Measurements from ENCODE around the gene ADRA1B. TPM values are rescaled to one million over a fixed set of nuclear protein-coding genes. Genes with fewer than 3 reads are reported as not detected.

The ADRA1B gene
- total and polyA plus RNA-seq, 2 of the 8 experiments (the other 6 are each of a cell fraction or from before 2014, with no cell fraction given): not detected

GRCh38 chr5:159873680-159874079, 42.6 kb upstream of the ADRA1B start:
- ChIA-PET CTCF (ENCODE audit: partially characterized antibody) (interaction anchor here (0.6 to 1.1 kb wide), 2 partner anchors 35 to 55 kb away, joined by 3 to 4 read pairs; no protein-coding TSS in a partner anchor), POLR2A (ENCODE audit: partially characterized antibody) (no interaction called here)
- WGBS, 2 experiments (ENCODE audit: extremely low coverage in 1 of 2, insufficient coverage in 1 of 2, insufficient read length in 1 of 2, insufficient replicate concordance in 2 of 2, low coverage in 1 of 2, low lambda C conversion rate in 2 of 2, missing lambda C conversion rate in 1 of 2): 82% methylated on average over 2 of the region's 2 CpGs; no CpG with 5 or more reads in 1 of the 2 experiments
- Histone ChIP-seq H2BK12ac (ENCODE audit: low read depth, low read length) (no peak overlapping the region), H2BK20ac (ENCODE audit: low read length) (no peak overlapping the region), H2BK15ac (ENCODE audit: low read length) (no peak overlapping the region), H2AFZ (ENCODE audit: low read length) (no peak overlapping the region), H3K4me2 (ENCODE audit: insufficient read depth in 1 of 2, low read depth in 2 of 2, low read length in 2 of 2) (no peak overlapping the region), H3K4ac (replicated peaks; ENCODE audit: insufficient read length, low read depth, low read length) (no peak overlapping the region), H3K36me3 (ENCODE audit: control insufficient read depth in 2 of 4, insufficient read depth in 4 of 4, low read length in 3 of 4) (no peaks in the 10 kb centered on the region), H3K56ac (replicated peaks; ENCODE audit: insufficient read length, low read depth, low read length) (no peak overlapping the region), H2BK5ac (ENCODE audit: low read depth, low read length) (no peak overlapping the region), H3K14ac (ENCODE audit: insufficient read length) (no peak overlapping the region), H3K79me2 (ENCODE audit: control insufficient read depth in 1 of 2, insufficient read depth in 2 of 2, low read length in 2 of 2) (no peaks in the 10 kb centered on the region), H2AK5ac (ENCODE audit: low read depth, low read length) (no peak overlapping the region), H4K5ac (ENCODE audit: insufficient read length, low read depth, low read length) (no peak overlapping the region), H4K8ac (ENCODE audit: extremely low read depth, insufficient read depth, low read length) (no peak overlapping the region), H3K79me1 (ENCODE audit: low read depth, low read length) (no peaks in the 10 kb centered on the region), H3K23ac (ENCODE audit: insufficient read length) (no peak overlapping the region), H3K9me3 (ENCODE audit: insufficient read depth in 2 of 2, low read depth in 1 of 2, low read length in 1 of 2) (no peaks in the 10 kb centered on the region), H2BK120ac (replicated peaks; ENCODE audit: low read depth, low read length) (no peak overlapping the region), H3K9ac (replicated peaks in 1 of 4; ENCODE audit: extremely low read depth in 1 of 4, low read depth in 3 of 4, low read length in 3 of 4) (no peak overlapping the region), H4K20me1 (replicated peaks in 1 of 2; ENCODE audit: control insufficient read depth in 1 of 2, insufficient read depth in 2 of 2, low read length in 2 of 2) (no peaks in the 10 kb centered on the region), H3K4me1 (replicated peaks in 1 of 4; ENCODE audit: control insufficient read depth in 3 of 4, insufficient read depth in 4 of 4, low read length in 3 of 4) (no peaks in the 10 kb centered on the region), H4K91ac (replicated peaks; ENCODE audit: insufficient read length, low read length) (no peak overlapping the region), H3K27ac (ENCODE audit: low read depth, low read length) (no peak overlapping the region), H3K4me3 (ENCODE audit: extremely low read depth in 1 of 4, insufficient read depth in 2 of 4, low read depth in 3 of 4, low read length in 4 of 4) (no peak overlapping the region), H3K18ac (ENCODE audit: extremely low read depth, low read length) (no peak overlapping the region), H3K23me2 (ENCODE audit: low read depth, low read length) (no peaks in the 10 kb centered on the region), H3K27me3 (replicated peaks in 1 of 4; ENCODE audit: control insufficient read depth in 3 of 4, extremely low read depth in 1 of 4, insufficient read depth in 3 of 4, low read length in 3 of 4) (no peaks in the 10 kb centered on the region)
- DNase-seq (ENCODE audit: low read depth in 1 of 2, low spot score in 2 of 2) (no peak), FAIRE-seq (no peak)
- TF ChIP-seq RBBP5 (IDR thresholded peaks at IDR 0.05; ENCODE audit: borderline replicate concordance, low read depth, low read length): no peak
- TF ChIP-seq TAF1 (IDR thresholded peaks at IDR 0.05; ENCODE audit: low read depth, low read length): no peak
- TF ChIP-seq POLR2AphosphoS5 (IDR thresholded peaks at IDR 0.05; ENCODE audit: low read depth, low read length): no peak
- no peak for TF ChIP-seq CBX5 (IDR thresholded peaks at IDR 0.05; ENCODE audit: low read depth, low read length)
- TF ChIP-seq NRF1 (IDR thresholded peaks at IDR 0.05; ENCODE audit: low read depth, low read length): no peak
- no peak for TF ChIP-seq CHD1 (IDR thresholded peaks at IDR 0.05; ENCODE audit: low read depth, low read length)
- no peak for TF ChIP-seq POU5F1 (IDR thresholded peaks at IDR 0.05; ENCODE audit: low read depth, low read length)
- TF ChIP-seq BACH1 (IDR thresholded peaks at IDR 0.05; ENCODE audit: low read length): no peak
- no peak for TF ChIP-seq ZNF274 (IDR thresholded peaks at IDR 0.05; ENCODE audit: borderline replicate concordance, extremely low read depth, low read length)
- TF ChIP-seq ATF3 (IDR thresholded peaks at IDR 0.05; ENCODE audit: insufficient read depth, low read depth, low read length): no peak
- no peak for TF ChIP-seq HDAC6 (IDR thresholded peaks at IDR 0.05; ENCODE audit: low read depth, low read length)
- no peak for TF ChIP-seq BRCA1 (IDR thresholded peaks at IDR 0.05; ENCODE audit: low read depth, low read length)
- TF ChIP-seq TEAD4 (IDR thresholded peaks at IDR 0.05; ENCODE audit: low read depth, low read length): no peak
- TF ChIP-seq GABPA (IDR thresholded peaks at IDR 0.05; ENCODE audit: borderline replicate concordance, insufficient read depth, low read length): no peak
- no peak for TF ChIP-seq SUZ12 (IDR thresholded peaks at IDR 0.05; ENCODE audit: low read length)
- no peak for TF ChIP-seq JUND (IDR thresholded peaks at IDR 0.05; ENCODE audit: low read length)
